Psoas muscle (tissue), 8 donors: ENCODE measurements around the gene POU2AF3. TPM values are rescaled to one million over a fixed set of nuclear protein-coding genes. Genes with fewer than 3 reads are reported as not detected.

Experiments used
- ATAC-seq, 4 donors: fragments of 200-7000 bp; cut with Tn5 transposase; one replicate each; pipeline ENCODE4 v1.9.1; 2020; ENCODE audit warnings: moderate library complexity in 3 of 4, mild to moderate bottlenecking in 2 of 4
- DNase-seq, 2 donors: peaks; one replicate each; pipeline ENCODE4 v3.0.0-alpha.2; 2020
- H3K27ac ChIP-seq: fragments of 200-600 bp; one replicate; pipeline ENCODE4 v1.8.0; 2022
- H3K27me3 ChIP-seq, 3 donors: fragments of 200-600 bp in 1 of 3; one replicate each; pipeline versions ENCODE4 v1.6.1 to v1.8.0; 2013 to 2022; ENCODE audit warnings: low read length in 2 of 3, mild to moderate bottlenecking in 2 of 3, moderate library complexity in 1 of 3; ENCODE audit not compliant: insufficient read depth in 3 of 3
- H3K36me3 ChIP-seq, 2 donors: fragments of 200-600 bp in 1 of 2; one replicate each; pipeline versions ENCODE4 v1.6.1 to v1.8.0; 2013 to 2022; ENCODE audit warnings: low read depth in 1 of 2, mild to moderate bottlenecking in 1 of 2, moderate library complexity in 1 of 2; ENCODE audit not compliant: insufficient read depth in 1 of 2
- H3K4me1 ChIP-seq: fragments of 200-600 bp; one replicate; pipeline ENCODE4 v1.8.0; 2022
- H3K4me3 ChIP-seq: fragments of 200-600 bp; one replicate; pipeline ENCODE4 v1.8.0; 2022; ENCODE audit warnings: mild to moderate bottlenecking
- H3K9me3 ChIP-seq: fragments of 200-600 bp; one replicate; pipeline ENCODE4 v1.8.0; 2022
- WGBS, 3 donors: extraction: QIAGEN DNeasy Blood & Tissue Kit; methylation state at CpG; one replicate each; pipeline versions ENCODE4 v1.1.6 to v1.1.7; 2013; 5-methylcytosine and 5-hydroxymethylcytosine counted together
- intact Hi-C, 2 donors: fragments of 100-400 bp; cut with DNase I; formaldehyde crosslinking; loops; one replicate each; pipeline versions ENCODE4 v1.11.0 to v1.14.2; 2022
- polyA plus RNA-seq, 3 donors: library from polyadenylated mRNA; stranded (reverse); fragments of 200-250 nt; gene quantifications; one replicate each; pipeline ENCODE4 v1.2.3, GENCODE V29; 2013
- total RNA-seq, 4 donors: library from RNA; stranded (reverse); fragmentation: NEBNext Ultra II Directional in 2 of 4; extraction: Animal tissue kit (Norgen Biotek cat#: 25700) in 2 of 4; gene quantifications; one replicate each; pipeline versions ENCODE4 v1.2.1 to v1.2.4, GENCODE V29; 2021 to 2023
- TF ChIP-seq, protein P1 (sequence below): fragments of 200-600 bp; IDR thresholded peaks from one replicate; pipeline ENCODE4 v1.8.0; 2022; ENCODE audit warnings: antibody characterized with exemption
- donor health status: healthy with polysubstance abuse.
- donor health status: DM: no; HTN: no; CAD: no; lungs with moderate emphysema.
- donor health status: Bipolar disorder and iron deficiency.
- donor health status: healthy.
- donor health status: DM: yes; HTN: yes; CAD: no.
- donor health status: DM: no; HTN: no; CAD: no.
- donor health status: DM: no; HTN: no; CAD: no.
- donor health status: DM: yes; HTN: yes; CAD: no.

The POU2AF3 gene
- total and polyA plus RNA-seq, 7 donors: 0.21 to 0.69 (median 0.50) TPM; not detected in 1

DNA sequence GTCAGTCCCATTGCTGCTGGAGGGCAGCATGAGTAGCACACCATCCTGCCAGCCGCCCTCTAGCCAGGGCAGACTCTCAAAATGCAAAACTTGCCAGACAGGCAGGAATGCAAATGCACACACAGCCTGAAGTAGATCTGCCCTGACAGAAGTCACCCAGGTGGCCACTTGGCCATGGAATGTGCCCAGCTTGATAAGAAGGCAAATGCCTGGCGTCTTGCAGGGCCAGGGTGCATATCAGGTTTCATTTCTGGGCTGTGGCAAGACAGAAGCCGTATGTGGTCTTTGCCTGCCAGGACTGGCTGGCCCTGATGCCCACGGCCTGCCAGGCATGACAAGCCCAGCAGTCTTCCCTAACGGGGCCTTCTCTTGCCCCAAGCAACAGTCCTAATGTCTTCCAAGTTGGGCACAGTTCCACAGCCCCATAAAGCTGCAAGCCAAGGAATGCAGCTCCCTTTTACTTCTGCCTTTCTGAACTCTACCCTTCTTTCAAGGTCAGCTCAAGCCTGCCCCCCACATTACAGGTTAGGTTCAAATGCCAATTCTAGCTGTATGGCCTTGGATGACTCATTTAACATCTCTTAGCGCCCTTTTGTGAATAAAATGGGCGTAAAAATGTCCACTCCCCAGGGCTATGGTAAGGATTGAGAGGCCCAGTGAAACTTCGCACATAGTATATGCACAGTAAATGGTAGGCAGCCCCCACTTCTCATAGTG, 29.7 kb downstream of the POU2AF3 start:
- intact Hi-C loops: no loop called here
- H3K27ac ChIP-seq: peak overlapping the region; percentile 71
- TF ChIP-seq, protein P1, sequence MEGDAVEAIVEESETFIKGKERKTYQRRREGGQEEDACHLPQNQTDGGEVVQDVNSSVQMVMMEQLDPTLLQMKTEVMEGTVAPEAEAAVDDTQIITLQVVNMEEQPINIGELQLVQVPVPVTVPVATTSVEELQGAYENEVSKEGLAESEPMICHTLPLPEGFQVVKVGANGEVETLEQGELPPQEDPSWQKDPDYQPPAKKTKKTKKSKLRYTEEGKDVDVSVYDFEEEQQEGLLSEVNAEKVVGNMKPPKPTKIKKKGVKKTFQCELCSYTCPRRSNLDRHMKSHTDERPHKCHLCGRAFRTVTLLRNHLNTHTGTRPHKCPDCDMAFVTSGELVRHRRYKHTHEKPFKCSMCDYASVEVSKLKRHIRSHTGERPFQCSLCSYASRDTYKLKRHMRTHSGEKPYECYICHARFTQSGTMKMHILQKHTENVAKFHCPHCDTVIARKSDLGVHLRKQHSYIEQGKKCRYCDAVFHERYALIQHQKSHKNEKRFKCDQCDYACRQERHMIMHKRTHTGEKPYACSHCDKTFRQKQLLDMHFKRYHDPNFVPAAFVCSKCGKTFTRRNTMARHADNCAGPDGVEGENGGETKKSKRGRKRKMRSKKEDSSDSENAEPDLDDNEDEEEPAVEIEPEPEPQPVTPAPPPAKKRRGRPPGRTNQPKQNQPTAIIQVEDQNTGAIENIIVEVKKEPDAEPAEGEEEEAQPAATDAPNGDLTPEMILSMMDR: no peak
- DNase-seq (peak; percentile 25 to 78), ATAC-seq (peak; percentile 79 to 94 (median 92))
- peaks cover 26% of the 10 kb centered on the region for H3K4me1 ChIP-seq
- H3K4me3 ChIP-seq: no peak overlapping the region
- no peaks in the 10 kb centered on the region for H3K36me3 ChIP-seq
- WGBS, 3 donors: 43 to 51% (median 43%) methylated on average over 8 of the region's 8 CpGs
- H3K9me3 ChIP-seq: no peaks in the 10 kb centered on the region
- H3K27me3 ChIP-seq: no peaks in the 10 kb centered on the region

DNA sequence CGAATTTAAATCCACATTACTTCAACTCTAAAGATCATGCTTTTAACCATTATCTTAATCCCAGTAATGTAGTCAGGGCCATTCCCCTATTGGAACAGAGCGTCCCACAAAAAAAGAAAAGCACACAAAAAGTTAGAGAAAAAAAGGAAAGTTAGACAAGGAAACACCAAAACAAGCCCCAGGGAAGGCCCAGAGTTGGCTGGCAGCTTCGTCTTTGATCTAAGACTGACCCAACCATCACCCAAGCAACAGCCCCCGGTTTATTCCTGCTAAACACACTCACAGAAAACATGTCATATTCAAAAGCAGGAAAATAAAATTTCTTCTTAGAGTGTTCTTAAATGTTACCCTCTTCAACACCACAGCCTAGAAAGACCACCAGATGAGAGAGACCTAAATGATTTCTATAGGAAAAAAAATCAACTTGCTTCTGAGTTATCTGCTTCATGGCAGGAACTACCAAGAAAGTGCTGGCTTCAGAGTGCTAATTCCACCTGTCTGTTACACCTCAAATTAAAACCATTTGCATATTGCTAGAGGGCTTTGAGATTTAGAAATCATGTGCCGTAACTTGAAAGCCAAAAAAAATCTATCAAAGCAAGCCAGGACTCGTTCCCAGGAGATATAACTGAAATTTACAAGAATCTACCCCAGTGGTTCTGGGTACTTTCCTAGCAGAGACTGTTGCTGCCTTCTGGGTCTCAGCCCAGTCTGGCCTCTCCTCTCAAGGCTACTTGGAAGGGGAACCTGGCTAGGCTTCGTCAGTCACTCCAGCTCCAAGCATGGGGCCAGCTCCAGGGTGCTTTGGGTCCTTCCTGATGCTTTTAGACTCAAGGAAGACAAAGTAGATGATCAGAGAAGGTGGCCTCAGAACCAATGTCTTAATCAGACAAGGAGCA, 31.2 kb downstream of the POU2AF3 start:
- Histone ChIP-seq H3K4me3 (no peak overlapping the region), H3K27me3 (no peaks in the 10 kb centered on the region), H3K36me3 (no peaks in the 10 kb centered on the region), H3K27ac (no peak overlapping the region), H3K4me1 (peaks cover 26% of the 10 kb centered on the region), H3K9me3 (no peaks in the 10 kb centered on the region)
- DNase-seq: peak; percentile 58 to 82
- TF ChIP-seq, protein P1: no peak
- peak in 2 of 4 donors; percentile 31 to 53 for ATAC-seq
- intact Hi-C loops: loop anchor here in 1 of 2 donors (10.0 kb wide), 1 partner anchor 45 kb away; no protein-coding TSS in a partner anchor
- 65 to 83% (median 71%) methylated on average over 7 of the region's 7 CpGs for WGBS, 3 donors

DNA sequence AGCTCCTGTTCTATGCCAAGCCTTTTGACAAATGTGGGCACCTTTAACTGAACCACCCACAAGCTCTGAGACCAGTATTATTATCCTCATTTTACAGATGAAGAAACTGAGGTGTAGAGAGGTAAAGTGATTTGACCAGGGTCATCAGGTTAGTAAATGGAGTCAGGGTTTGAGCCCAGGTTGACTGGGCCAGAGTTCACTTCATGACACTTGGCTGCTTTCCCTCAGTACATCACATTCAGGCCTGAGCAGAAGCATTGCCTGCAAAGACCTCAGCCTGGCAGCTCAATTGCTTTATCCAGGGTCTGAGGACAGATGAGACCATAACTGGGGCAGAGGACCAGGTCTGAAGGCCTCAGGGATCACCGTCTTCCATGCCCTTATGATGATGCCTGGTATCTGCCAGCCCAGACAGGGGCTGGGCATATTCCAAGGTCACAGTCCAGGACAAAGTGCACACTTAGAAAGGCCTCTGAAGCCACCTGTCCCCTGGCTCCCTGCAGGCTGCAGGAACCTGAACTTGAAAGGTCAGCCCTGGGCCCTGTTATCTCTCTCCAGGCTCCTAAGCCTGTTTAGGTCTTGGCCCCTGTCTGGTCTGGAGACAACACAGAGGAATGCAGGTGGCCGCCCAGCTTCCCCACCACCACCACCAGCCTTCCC, 32.0 kb downstream of the POU2AF3 start:
- Histone ChIP-seq H3K27me3 (no peaks in the 10 kb centered on the region), H3K27ac (no peak overlapping the region), H3K4me3 (no peak overlapping the region), H3K4me1 (peaks cover 26% of the 10 kb centered on the region), H3K9me3 (no peaks in the 10 kb centered on the region), H3K36me3 (no peaks in the 10 kb centered on the region)
- DNase-seq: no peak
- intact Hi-C loops: loop anchor here in 1 of 2 donors (10.0 kb wide), 1 partner anchor 46 kb away; no protein-coding TSS in a partner anchor
- WGBS, 3 donors: 57 to 86% (median 68%) methylated on average over 2 of the region's 2 CpGs
- no peak for ATAC-seq
- TF ChIP-seq, protein P1: no peak

DNA sequence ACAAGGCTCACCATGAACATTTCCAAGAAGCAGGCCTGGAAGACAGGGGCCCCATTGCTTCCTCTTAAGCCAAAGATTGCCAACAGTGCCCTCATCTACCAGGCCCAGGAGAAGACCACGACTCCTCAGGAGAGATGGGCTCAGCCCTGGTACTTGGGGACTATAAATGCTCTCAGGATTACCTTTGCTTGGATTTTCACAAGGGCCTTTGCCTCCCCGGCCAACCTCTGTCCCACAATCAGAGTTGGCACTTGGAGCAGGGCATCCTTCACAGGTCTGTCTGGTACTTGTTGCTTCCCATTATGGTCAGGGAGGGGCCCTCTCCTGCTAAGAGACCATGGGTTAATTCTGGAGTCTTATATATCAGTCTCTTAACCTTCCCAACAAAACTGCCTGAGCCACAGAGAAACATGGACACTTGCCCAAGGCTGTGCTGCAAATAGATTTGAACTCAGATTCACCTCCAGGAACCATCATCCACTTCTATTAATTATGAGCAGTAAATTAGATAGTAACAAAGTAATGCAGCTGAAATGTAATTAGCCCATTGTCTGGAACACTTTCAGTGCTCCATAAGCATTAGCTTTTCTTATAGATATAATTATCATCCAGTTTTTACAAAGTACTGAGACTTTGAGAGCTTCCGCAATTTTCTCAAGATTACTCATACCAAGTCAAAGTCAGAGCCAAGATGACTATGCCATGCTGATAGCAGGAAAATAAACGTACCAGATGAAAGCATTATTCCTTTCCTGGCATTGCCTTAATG, 33.5 kb downstream of the POU2AF3 start:
- Histone ChIP-seq H3K27me3 (no peaks in the 10 kb centered on the region), H3K36me3 (no peaks in the 10 kb centered on the region), H3K4me1 (peaks cover 26% of the 10 kb centered on the region), H3K4me3 (no peak overlapping the region), H3K9me3 (no peaks in the 10 kb centered on the region), H3K27ac (no peak overlapping the region)
- TF ChIP-seq, protein P1: no peak
- DNase-seq (no peak), ATAC-seq (no peak)
- intact Hi-C loops: loop anchor here in 1 of 2 donors (10.0 kb wide), 1 partner anchor 47 kb away; no protein-coding TSS in a partner anchor
- WGBS, 3 donors: 58 to 83% (median 78%) methylated on average over 4 of the region's 4 CpGs
